Measurements from ENCODE around the gene SLC51B. TPM values are rescaled to one million over a fixed set of nuclear protein-coding genes. Genes with fewer than 3 reads are reported as not detected.

The SLC51B gene
- total RNA-seq, 1 experiment from 2014 or later: not detected

DNA sequence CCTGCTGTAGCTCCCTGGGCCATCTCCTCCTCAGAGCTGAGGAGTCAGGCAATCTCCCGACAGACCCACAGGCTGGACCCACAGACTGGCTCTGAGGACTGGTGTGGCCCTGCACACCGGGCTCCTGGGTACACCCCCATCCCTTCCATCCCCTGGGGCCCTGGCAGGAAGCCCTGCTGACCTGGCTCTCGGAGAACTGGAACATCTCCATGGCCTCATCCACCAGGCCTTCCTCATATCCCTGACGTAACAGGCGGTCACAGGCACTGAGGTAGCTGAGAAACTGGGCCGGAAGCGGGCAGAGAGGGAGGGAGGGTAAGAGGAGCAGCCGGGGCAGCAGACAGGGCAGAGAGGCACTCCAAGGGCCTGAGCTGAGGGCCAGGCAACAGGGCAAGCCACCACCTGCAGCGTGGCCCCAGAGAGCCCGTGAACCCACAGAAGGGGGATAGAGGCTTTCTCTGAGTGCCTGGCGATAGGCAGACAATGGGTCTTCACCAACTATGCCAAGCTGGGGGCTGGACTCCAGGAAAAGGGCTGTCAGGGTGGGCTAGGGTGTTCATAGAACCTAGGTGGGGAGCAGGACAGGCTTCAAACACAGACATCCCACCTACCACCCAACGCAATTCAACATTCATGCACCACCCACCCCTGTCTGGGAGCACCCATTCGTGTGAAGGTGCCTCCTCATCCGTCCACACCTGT, 49.3 kb downstream of the SLC51B start:
- TF ChIP-seq EZH2 (IDR thresholded peaks at IDR 0.05; ENCODE audit: borderline replicate concordance, low read depth, low read length, poor library complexity, severe bottlenecking): no peak
- TF ChIP-seq, protein P1, sequence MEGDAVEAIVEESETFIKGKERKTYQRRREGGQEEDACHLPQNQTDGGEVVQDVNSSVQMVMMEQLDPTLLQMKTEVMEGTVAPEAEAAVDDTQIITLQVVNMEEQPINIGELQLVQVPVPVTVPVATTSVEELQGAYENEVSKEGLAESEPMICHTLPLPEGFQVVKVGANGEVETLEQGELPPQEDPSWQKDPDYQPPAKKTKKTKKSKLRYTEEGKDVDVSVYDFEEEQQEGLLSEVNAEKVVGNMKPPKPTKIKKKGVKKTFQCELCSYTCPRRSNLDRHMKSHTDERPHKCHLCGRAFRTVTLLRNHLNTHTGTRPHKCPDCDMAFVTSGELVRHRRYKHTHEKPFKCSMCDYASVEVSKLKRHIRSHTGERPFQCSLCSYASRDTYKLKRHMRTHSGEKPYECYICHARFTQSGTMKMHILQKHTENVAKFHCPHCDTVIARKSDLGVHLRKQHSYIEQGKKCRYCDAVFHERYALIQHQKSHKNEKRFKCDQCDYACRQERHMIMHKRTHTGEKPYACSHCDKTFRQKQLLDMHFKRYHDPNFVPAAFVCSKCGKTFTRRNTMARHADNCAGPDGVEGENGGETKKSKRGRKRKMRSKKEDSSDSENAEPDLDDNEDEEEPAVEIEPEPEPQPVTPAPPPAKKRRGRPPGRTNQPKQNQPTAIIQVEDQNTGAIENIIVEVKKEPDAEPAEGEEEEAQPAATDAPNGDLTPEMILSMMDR (conservative IDR thresholded peaks at IDR 0.05; ENCODE audit: low read depth, low read length): no peak
- H3K4me1 ChIP-seq (ENCODE audit: insufficient read depth, low read length, poor library complexity, severe bottlenecking): no peaks in the 10 kb centered on the region
- CTCF ChIA-PET: no interaction called here
- H3K36me3 ChIP-seq (ENCODE audit: insufficient read depth, low read length, poor library complexity, severe bottlenecking): peaks cover 5% of the 10 kb centered on the region
- POLR2A ChIA-PET (ENCODE audit: low non-redundant PET): no interaction called here
- DNase-seq (ENCODE audit: low spot score): no peak
- H3K27ac ChIP-seq (ENCODE audit: low read depth, low read length, poor library complexity, severe bottlenecking): no peak overlapping the region
- no TSS peak for BruUV-seq (replicated peaks)
- H3K4me3 ChIP-seq (ENCODE audit: low read depth, low read length, poor library complexity, severe bottlenecking): no peak overlapping the region
- no peaks in the 10 kb centered on the region for H3K9me3 ChIP-seq (ENCODE audit: low read depth, low read length, poor library complexity, severe bottlenecking)
- intact Hi-C loops (cut with micrococcal nuclease; ENCODE audit: unreplicated experiment): no loop called here
- H3K27me3 ChIP-seq (replicated peaks; ENCODE audit: insufficient read depth, low read depth, low read length, poor library complexity): no peaks in the 10 kb centered on the region

DNA sequence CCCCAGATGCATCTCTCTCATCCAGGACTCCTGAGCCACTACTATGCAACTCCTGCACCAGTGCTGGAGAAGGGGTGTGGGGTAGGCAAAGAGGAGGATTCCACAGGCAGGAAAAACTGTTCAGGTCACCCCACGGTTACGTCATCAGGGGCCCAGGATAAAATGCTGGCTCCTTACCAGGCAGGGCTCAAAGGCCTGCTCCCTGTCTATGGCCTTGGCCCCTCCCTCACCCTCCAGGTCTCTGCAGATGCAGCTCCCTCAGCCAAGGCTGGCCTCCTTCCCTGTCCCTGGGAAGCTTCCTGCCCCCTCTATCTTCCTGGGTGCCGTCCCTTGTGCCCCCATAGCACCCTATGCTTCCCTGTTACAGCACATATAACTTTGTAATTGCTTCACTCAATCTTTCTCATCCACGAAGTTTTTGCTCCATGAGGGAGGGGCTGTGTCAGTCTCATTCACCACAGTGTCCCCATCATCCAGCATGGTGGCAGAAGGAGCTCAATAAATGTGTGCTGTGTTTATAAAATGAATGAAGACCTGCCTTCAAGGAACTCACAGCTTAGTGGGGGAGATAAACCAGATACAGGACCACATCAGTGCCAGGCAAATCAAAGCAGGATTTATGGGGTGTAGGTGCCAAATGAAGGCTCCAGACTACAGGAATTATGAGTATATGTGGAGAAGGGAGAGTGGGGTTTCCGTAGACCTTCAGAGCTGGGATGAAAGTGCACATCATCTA, 50.0 kb downstream of the SLC51B start:
- H3K27ac ChIP-seq (ENCODE audit: low read depth, low read length, poor library complexity, severe bottlenecking): no peak overlapping the region
- H3K4me3 ChIP-seq (ENCODE audit: low read depth, low read length, poor library complexity, severe bottlenecking): no peak overlapping the region
- H3K4me1 ChIP-seq (ENCODE audit: insufficient read depth, low read length, poor library complexity, severe bottlenecking): no peaks in the 10 kb centered on the region
- POLR2A ChIA-PET (ENCODE audit: low non-redundant PET): no interaction called here
- intact Hi-C loops (cut with micrococcal nuclease; ENCODE audit: unreplicated experiment): no loop called here
- no peak for DNase-seq (ENCODE audit: low spot score)
- CTCF ChIA-PET: no interaction called here
- H3K9me3 ChIP-seq (ENCODE audit: low read depth, low read length, poor library complexity, severe bottlenecking): no peaks in the 10 kb centered on the region
- H3K27me3 ChIP-seq (replicated peaks; ENCODE audit: insufficient read depth, low read depth, low read length, poor library complexity): no peaks in the 10 kb centered on the region
- BruUV-seq (replicated peaks): no TSS peak
- no peak for TF ChIP-seq EZH2 (IDR thresholded peaks at IDR 0.05; ENCODE audit: borderline replicate concordance, low read depth, low read length, poor library complexity, severe bottlenecking)
- TF ChIP-seq, protein P1 (conservative IDR thresholded peaks at IDR 0.05; ENCODE audit: low read depth, low read length): no peak
- peaks cover 5% of the 10 kb centered on the region for H3K36me3 ChIP-seq (ENCODE audit: insufficient read depth, low read length, poor library complexity, severe bottlenecking)

DNA sequence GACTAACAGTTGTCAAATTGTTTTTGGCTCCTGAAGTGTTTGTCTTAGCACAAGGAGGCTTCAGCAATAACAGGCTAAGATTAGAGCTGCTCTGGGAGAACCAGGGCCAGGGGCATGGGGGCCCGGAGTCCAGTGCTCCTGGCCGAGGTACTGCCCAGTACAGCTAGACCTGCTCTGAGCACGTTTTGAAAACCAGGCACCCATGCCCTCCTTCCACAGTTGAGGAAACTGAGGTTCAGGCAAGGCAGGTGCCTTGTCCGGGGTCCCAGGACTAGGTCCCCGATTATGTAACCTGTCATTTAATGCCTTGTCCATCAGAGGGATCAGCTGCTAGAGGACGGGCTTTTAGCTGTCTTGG, 50.5 kb downstream of the SLC51B start:
- H3K27me3 ChIP-seq (replicated peaks; ENCODE audit: insufficient read depth, low read depth, low read length, poor library complexity): no peaks in the 10 kb centered on the region
- CTCF ChIA-PET: no interaction called here
- H3K4me1 ChIP-seq (ENCODE audit: insufficient read depth, low read length, poor library complexity, severe bottlenecking): no peaks in the 10 kb centered on the region
- no peak for DNase-seq (ENCODE audit: low spot score)
- H3K4me3 ChIP-seq (ENCODE audit: low read depth, low read length, poor library complexity, severe bottlenecking): no peak overlapping the region
- no peak for TF ChIP-seq EZH2 (IDR thresholded peaks at IDR 0.05; ENCODE audit: borderline replicate concordance, low read depth, low read length, poor library complexity, severe bottlenecking)
- TF ChIP-seq, protein P1 (conservative IDR thresholded peaks at IDR 0.05; ENCODE audit: low read depth, low read length): no peak
- intact Hi-C loops (cut with micrococcal nuclease; ENCODE audit: unreplicated experiment): no loop called here
- no peaks in the 10 kb centered on the region for H3K9me3 ChIP-seq (ENCODE audit: low read depth, low read length, poor library complexity, severe bottlenecking)
- POLR2A ChIA-PET (ENCODE audit: low non-redundant PET): no interaction called here
- BruUV-seq (replicated peaks): no TSS peak
- peaks cover 5% of the 10 kb centered on the region for H3K36me3 ChIP-seq (ENCODE audit: insufficient read depth, low read length, poor library complexity, severe bottlenecking)
- no peak overlapping the region for H3K27ac ChIP-seq (ENCODE audit: low read depth, low read length, poor library complexity, severe bottlenecking)

Measured in A673 (cell line).